Measurements from ENCODE around the gene NEK1.

DNA sequence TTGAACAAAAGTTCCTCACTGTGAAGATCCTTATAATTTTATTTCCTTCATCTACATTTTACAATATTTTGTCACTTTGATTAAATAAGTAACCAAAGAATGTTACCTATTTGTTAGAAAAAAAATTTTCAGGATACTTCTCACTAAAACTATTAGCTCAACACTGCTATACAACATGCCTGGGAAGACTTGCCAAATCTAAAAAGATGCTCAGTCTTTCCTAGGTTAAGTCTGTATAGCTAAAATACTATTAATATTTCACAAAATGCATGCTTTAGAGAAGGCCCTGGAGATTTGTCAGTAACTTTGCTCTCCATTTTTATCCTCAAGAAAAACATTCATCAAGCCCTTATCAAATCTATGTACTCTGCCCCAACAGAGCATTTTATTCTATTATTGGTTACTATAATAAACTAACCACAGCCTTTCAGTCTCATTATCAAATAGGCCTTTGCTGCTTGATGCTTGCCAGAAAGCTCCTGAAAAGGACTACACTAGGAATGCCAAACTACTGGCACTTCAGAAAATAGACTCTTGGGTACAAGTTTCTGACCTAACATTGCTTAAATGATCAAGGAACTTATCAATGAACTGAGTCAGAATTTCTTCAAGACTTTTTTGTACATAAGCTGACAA lies 17.7 kb downstream of the NEK1 start:
- TF ChIP-seq, protein P1, sequence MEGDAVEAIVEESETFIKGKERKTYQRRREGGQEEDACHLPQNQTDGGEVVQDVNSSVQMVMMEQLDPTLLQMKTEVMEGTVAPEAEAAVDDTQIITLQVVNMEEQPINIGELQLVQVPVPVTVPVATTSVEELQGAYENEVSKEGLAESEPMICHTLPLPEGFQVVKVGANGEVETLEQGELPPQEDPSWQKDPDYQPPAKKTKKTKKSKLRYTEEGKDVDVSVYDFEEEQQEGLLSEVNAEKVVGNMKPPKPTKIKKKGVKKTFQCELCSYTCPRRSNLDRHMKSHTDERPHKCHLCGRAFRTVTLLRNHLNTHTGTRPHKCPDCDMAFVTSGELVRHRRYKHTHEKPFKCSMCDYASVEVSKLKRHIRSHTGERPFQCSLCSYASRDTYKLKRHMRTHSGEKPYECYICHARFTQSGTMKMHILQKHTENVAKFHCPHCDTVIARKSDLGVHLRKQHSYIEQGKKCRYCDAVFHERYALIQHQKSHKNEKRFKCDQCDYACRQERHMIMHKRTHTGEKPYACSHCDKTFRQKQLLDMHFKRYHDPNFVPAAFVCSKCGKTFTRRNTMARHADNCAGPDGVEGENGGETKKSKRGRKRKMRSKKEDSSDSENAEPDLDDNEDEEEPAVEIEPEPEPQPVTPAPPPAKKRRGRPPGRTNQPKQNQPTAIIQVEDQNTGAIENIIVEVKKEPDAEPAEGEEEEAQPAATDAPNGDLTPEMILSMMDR (IDR thresholded peaks at IDR 0.05; ENCODE audit: poor library complexity, severe bottlenecking) = no peak
- no peak for TF ChIP-seq EP300 (conservative IDR thresholded peaks at IDR 0.05; ENCODE audit: poor library complexity, severe bottlenecking)
- TF ChIP-seq MXI1 (conservative IDR thresholded peaks at IDR 0.05; ENCODE audit: poor library complexity, severe bottlenecking) = no peak
- TF ChIP-seq REST (IDR thresholded peaks at IDR 0.05; ENCODE audit: borderline replicate concordance) = no peak
- TF ChIP-seq TAF1 (IDR thresholded peaks at IDR 0.05; ENCODE audit: low read depth) = no peak
- no peak for TF ChIP-seq POLR2AphosphoS5 (IDR thresholded peaks at IDR 0.05)
- TF ChIP-seq SMC3 (conservative IDR thresholded peaks at IDR 0.05; ENCODE audit: poor library complexity) = no peak
- TF ChIP-seq RAD21 (conservative IDR thresholded peaks at IDR 0.05) = no peak
